K562 (cell line): Measurements from ENCODE around the gene C6orf47. TPM values are rescaled to one million over a fixed set of nuclear protein-coding genes. Genes with fewer than 3 reads are reported as not detected.

Experiments used
- ATF1 ChIP-seq, 2 experiments: fragments of 450-650 bp in 1 of 2; IDR thresholded peaks; 2 replicates each; pipeline ENCODE4 v1.6.1; 2016; ENCODE audit warnings: missing compliant biosample characterization in 1 of 2, missing genetic modification characterization in 1 of 2
- BDP1 ChIP-seq: IDR thresholded peaks from 3 replicates; pipeline ENCODE4 v1.6.1; 2011; ENCODE audit not compliant: insufficient read length, insufficient read depth
- DPF2 ChIP-seq: fragments of 450-650 bp; IDR thresholded peaks from 2 replicates; pipeline ENCODE4 v1.6.1; 2016
- FOXA1 ChIP-seq: fragments of 450-650 bp; IDR thresholded peaks from 2 replicates; pipeline ENCODE4 v1.6.1; 2016; ENCODE audit warnings: mild to moderate bottlenecking, borderline replicate concordance
- HDAC1 ChIP-seq, 2 experiments: fragments of 450-650 bp; IDR thresholded peaks; 2 replicates each; pipeline ENCODE4 v1.6.1; 2016 to 2017; ENCODE audit warnings: inconsistent platforms in 1 of 2, mild to moderate bottlenecking in 1 of 2, moderate library complexity in 1 of 2
- KDM4B ChIP-seq, 2 experiments: fragments of 450-650 bp in 1 of 2; sonication (generic) in 1 of 2; IDR thresholded peaks; 2 replicates each; pipeline ENCODE4 v1.6.1; 2016 to 2017; ENCODE audit warnings: borderline replicate concordance in 2 of 2, antibody characterized with exemption in 1 of 2, low read depth in 1 of 2, mild to moderate bottlenecking in 1 of 2
- MCM7 ChIP-seq, 2 experiments: fragments of 450-650 bp; IDR thresholded peaks; 2 replicates each; pipeline ENCODE4 v1.6.1; 2016 to 2018
- NCOA4 ChIP-seq: fragments of 450-650 bp; IDR thresholded peaks from 2 replicates; pipeline ENCODE4 v1.6.1; 2018; ENCODE audit warnings: mild to moderate bottlenecking; ENCODE audit not compliant: partially characterized antibody
- NCOA6 ChIP-seq: fragments of 450-650 bp; IDR thresholded peaks from 2 replicates; pipeline ENCODE4 v1.6.1; 2017; ENCODE audit warnings: mild to moderate bottlenecking
- OTX1 ChIP-seq: fragments of 450-650 bp; formaldehyde crosslinking; IDR thresholded peaks from 2 replicates; pipeline ENCODE4 v1.4.0; 2022; ENCODE audit warnings: mild to moderate bottlenecking
- PHF21A ChIP-seq: fragments of 450-650 bp; IDR thresholded peaks from 2 replicates; pipeline ENCODE4 v1.6.1; 2017; ENCODE audit warnings: low read depth, borderline replicate concordance
- PURB ChIP-seq: sonication (generic); formaldehyde crosslinking; IDR thresholded peaks from 2 replicates; pipeline ENCODE4 v1.9.0; 2021; ENCODE audit warnings: low read depth, mild to moderate bottlenecking, missing genetic modification reagents
- SMARCB1 ChIP-seq: IDR thresholded peaks from 2 replicates; pipeline ENCODE4 v1.6.1; 2011; ENCODE audit warnings: improper control_type of control experiment, low read depth; ENCODE audit not compliant: insufficient read length
- TCFL5 ChIP-seq: fragments of 250-450 bp; sonication (Bioruptor Pico); conservative IDR thresholded peaks from 2 replicates; pipeline ENCODE4 v1.6.1; 2021; ENCODE audit warnings: mild to moderate bottlenecking, moderate library complexity, matching md5 sums
- TEAD4 ChIP-seq, 2 experiments: sonication (generic) in 1 of 2; formaldehyde crosslinking in 1 of 2; IDR thresholded peaks; 2 replicates each; pipeline versions ENCODE4 v1.6.1 to v1.8.0; 2012 to 2022; ENCODE audit warnings: borderline replicate concordance in 1 of 2, inconsistent platforms in 1 of 2, low read length in 1 of 2, mild to moderate bottlenecking in 1 of 2, missing genetic modification reagents in 1 of 2
- XRCC5 ChIP-seq: fragments of 200-400 bp; formaldehyde crosslinking; IDR thresholded peaks from 2 replicates; pipeline ENCODE4 v1.6.1; 2017; ENCODE audit warnings: low read depth, mild to moderate bottlenecking, low read length
- ZC3H8 ChIP-seq: fragments of 450-650 bp; IDR thresholded peaks from 2 replicates; pipeline ENCODE4 v1.6.1; 2017
- ZNF12 ChIP-seq: sonication (generic); formaldehyde crosslinking; IDR thresholded peaks from 2 replicates; pipeline ENCODE4 v1.4.0; 2020; ENCODE audit warnings: mild to moderate bottlenecking, missing genetic modification reagents
- ZNF263 ChIP-seq: sonication (generic); formaldehyde crosslinking; IDR thresholded peaks from 2 replicates; pipeline ENCODE4 v1.8.0; 2022; ENCODE audit warnings: mild to moderate bottlenecking, missing genetic modification reagents, borderline replicate concordance
- ZNF785 ChIP-seq: fragments of 250-450 bp; sonication (Bioruptor Pico); IDR thresholded peaks from 2 replicates; pipeline ENCODE4 v1.4.0; 2020; ENCODE audit warnings: mild to moderate bottlenecking
- polyA plus RNA-seq, 8 experiments: library from polyadenylated mRNA; depleted of rRNA in 4 of 8; stranded (reverse) in 5 of 8; unstranded in 3 of 8; fragments of >200 nt; fragmentation: Nextera tagmentation in 2 of 8; fragmentation: Illumina TruSeq in 1 of 8; extraction: Ambion mirVana in 2 of 8; extraction: Trizol in 1 of 8; gene quantifications; 2 replicates each; pipeline versions ENCODE4 v1.2.1 to v1.2.3, GENCODE V29; 2011 to 2014; ENCODE audit warnings: inconsistent platforms in 1 of 8, missing spikeins in 1 of 8
- total RNA-seq, 7 experiments: library from RNA; depleted of rRNA in 6 of 7; stranded (reverse); fragments of >200 nt in 6 of 7; fragmentation: Illumina TruSeq in 2 of 7; extraction: Trizol in 2 of 7; gene quantifications; 2 replicates each; pipeline versions ENCODE4 v1.2.1 to v1.2.3, GENCODE V29; 2011 to 2021; ENCODE audit warnings: low replicate concordance in 1 of 7
- TF ChIP-seq, protein P1 (sequence below), 2 experiments: IDR thresholded peaks; 2 replicates each; pipeline ENCODE4 v1.6.1; 2012; ENCODE audit warnings: improper control_type of control experiment in 2 of 2, low read depth in 2 of 2, low read length in 2 of 2, borderline replicate concordance in 1 of 2
- TF ChIP-seq, protein P2 (sequence below): fragments of 200-800 bp; sonication (Bioruptor generic); IDR thresholded peaks from 2 replicates; pipeline ENCODE4 v1.6.1; 2017; ENCODE audit warnings: missing genetic modification characterization, missing compliant biosample characterization
- TF ChIP-seq, protein P3 (sequence below): fragments of 250-450 bp; sonication (Bioruptor Pico); IDR thresholded peaks from 2 replicates; pipeline ENCODE4 v1.9.0; 2021; ENCODE audit warnings: mild to moderate bottlenecking

The C6orf47 gene
- total and polyA plus RNA-seq, 9 of the 15 experiments (the other 6 are each of a cell fraction or from before 2014, with no cell fraction given): 0.14 to 43.8 (median 27.0) TPM

DNA sequence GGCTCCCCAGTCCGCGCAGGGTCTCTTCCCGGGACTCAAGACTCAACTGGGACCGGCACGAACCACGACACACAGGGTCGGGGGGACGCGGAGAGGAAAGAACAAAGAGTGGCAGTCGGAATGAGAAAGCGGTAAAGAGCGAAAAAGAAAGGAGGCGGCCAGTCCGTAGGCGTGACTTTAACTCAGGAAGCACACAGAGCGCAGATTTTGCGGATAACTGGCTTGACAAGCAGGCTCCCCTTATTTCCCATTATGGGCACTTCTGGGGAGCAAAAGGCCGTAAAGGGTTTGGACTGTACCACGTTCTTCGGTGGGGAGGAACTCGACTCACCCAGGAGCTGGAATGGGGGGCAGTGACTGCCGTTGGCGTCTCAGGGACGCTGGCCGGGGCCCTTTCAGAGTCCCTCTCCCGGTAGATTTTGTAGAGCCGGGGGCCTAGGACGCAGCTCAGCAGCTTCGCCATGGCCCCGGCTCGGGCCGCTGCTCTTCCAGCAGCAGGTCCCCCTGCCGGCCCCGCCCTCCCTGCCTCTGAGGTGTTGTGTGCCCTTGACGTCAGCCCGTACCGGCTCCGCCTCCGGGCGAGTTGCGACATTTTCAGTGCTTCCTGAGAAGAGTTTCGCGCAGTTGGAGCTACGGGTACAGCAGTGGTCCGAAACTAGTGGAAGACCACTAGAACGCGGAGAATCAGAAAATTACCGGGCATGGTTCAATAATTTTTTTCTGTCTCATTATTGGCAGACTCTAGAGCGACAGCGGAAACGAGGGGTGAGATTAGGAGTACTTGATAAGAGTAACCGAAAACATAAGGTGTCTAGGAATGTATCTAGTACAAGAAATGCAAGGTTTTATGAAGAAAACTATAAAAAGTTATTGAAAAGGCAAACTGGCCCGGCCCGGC, 42.5 kb upstream of the C6orf47 start, which contains the start of gene ABHD16A (continued):
- TF ChIP-seq NCOA4: peak; percentile 47
- peak; percentile 80 for TF ChIP-seq SMARCB1
- TF ChIP-seq PHF21A: peak; percentile 63; the same call in 1 of the 2 replicates
- no peak for TF ChIP-seq FOXA1
- TF ChIP-seq HDAC1 (IDR thresholded peaks at IDR 0.05): peak in 1 of 2 experiments; percentile 91; a peak in 2 of 4 replicates
- TF ChIP-seq XRCC5: 0 out of 2 replicates have a peak, but pooled peaks have one; percentile 61
- TF ChIP-seq, protein P1, sequence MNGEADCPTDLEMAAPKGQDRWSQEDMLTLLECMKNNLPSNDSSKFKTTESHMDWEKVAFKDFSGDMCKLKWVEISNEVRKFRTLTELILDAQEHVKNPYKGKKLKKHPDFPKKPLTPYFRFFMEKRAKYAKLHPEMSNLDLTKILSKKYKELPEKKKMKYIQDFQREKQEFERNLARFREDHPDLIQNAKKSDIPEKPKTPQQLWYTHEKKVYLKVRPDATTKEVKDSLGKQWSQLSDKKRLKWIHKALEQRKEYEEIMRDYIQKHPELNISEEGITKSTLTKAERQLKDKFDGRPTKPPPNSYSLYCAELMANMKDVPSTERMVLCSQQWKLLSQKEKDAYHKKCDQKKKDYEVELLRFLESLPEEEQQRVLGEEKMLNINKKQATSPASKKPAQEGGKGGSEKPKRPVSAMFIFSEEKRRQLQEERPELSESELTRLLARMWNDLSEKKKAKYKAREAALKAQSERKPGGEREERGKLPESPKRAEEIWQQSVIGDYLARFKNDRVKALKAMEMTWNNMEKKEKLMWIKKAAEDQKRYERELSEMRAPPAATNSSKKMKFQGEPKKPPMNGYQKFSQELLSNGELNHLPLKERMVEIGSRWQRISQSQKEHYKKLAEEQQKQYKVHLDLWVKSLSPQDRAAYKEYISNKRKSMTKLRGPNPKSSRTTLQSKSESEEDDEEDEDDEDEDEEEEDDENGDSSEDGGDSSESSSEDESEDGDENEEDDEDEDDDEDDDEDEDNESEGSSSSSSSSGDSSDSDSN (IDR thresholded peaks at IDR 0.05; ENCODE audit: borderline replicate concordance in 1 of 2, low read depth in 2 of 2, low read length in 2 of 2): peak; percentile 88 to 89; a peak in 3 of 4 replicates
- 0 out of 2 replicates have a peak, but pooled peaks have one; percentile 53 for TF ChIP-seq ZC3H8
- TF ChIP-seq, protein P2, sequence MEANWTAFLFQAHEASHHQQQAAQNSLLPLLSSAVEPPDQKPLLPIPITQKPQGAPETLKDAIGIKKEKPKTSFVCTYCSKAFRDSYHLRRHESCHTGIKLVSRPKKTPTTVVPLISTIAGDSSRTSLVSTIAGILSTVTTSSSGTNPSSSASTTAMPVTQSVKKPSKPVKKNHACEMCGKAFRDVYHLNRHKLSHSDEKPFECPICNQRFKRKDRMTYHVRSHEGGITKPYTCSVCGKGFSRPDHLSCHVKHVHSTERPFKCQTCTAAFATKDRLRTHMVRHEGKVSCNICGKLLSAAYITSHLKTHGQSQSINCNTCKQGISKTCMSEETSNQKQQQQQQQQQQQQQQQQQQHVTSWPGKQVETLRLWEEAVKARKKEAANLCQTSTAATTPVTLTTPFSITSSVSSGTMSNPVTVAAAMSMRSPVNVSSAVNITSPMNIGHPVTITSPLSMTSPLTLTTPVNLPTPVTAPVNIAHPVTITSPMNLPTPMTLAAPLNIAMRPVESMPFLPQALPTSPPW: peak; percentile 97
- peak; percentile 63; the same call in 1 of the 2 replicates for TF ChIP-seq TEAD4 (IDR thresholded peaks at IDR 0.05; ENCODE audit: low read length)
- TF ChIP-seq TEAD4 (CRISPR knock-in tag; IDR thresholded peaks at IDR 0.05; ENCODE audit: borderline replicate concordance): no peak
- no peak for TF ChIP-seq ZNF12
- peak; percentile 78 for TF ChIP-seq ZNF263 (CRISPR knock-in tag)
- TF ChIP-seq OTX1 (CRISPR knock-in tag): no peak; the same call in 1 of the 2 replicates
- TF ChIP-seq KDM4B (IDR thresholded peaks at IDR 0.05; ENCODE audit: borderline replicate concordance in 2 of 2, low read depth in 1 of 2): peak in 1 of 2 experiments; percentile 85; a peak in 1 of 4 replicates
- TF ChIP-seq ATF1 (CRISPR knock-in tag; IDR thresholded peaks at IDR 0.05): peak; percentile 67
- TF ChIP-seq ATF1 (tag; IDR thresholded peaks at IDR 0.05): peak; percentile 98
- TF ChIP-seq ZNF785: no peak
- TF ChIP-seq DPF2: peak; percentile 86
- TF ChIP-seq TCFL5 (CRISPR knock-in tag): no peak; the same call in 1 of the 2 replicates
- no peak for TF ChIP-seq NCOA6
- no peak for TF ChIP-seq PURB (CRISPR knock-in tag)
- TF ChIP-seq BDP1: no peak
- peak in 1 of 2 experiments; percentile 6; a peak in 1 of 4 replicates for TF ChIP-seq MCM7 (IDR thresholded peaks at IDR 0.05)
- TF ChIP-seq, protein P3, sequence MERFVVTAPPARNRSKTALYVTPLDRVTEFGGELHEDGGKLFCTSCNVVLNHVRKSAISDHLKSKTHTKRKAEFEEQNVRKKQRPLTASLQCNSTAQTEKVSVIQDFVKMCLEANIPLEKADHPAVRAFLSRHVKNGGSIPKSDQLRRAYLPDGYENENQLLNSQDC (CRISPR knock-in tag): no peak; the same call in 1 of the 2 replicates
